AG08395 (cell line): ENCODE measurements around the gene MBTPS1.
"Not testable (repeated sequence)": the region's sequence is repeated elsewhere in the genome, so short reads cannot be mapped to it uniquely, and the experiment has no call there.

ENCODE experiments used
- DNase-seq: peaks from one replicate; pipeline ENCODE4 v3.0.0; 2012; ENCODE audit warnings: mixed read lengths, low spot score

MBTPS1 gene

DNA sequence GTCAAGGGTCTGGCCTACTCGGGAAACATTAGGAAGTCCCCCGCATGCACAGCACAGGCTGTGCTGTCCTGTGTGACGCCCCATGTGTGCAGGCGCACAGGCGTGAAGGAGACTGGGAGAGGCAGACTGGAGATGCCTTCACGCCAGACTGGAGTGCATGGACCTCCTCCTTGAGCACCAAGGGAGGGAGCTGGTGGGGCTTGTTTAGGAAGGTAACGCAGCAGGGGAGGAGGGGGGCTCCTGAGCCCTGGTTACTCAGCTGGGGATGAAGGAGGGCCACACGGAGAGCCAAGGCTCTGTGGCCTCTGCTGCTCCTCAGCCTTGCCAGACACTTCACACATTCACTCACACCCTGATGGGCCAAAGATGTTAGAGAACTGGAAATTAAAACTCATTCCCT, 20.5 kb upstream of the MBTPS1 start:
- no peak for DNase-seq

DNA sequence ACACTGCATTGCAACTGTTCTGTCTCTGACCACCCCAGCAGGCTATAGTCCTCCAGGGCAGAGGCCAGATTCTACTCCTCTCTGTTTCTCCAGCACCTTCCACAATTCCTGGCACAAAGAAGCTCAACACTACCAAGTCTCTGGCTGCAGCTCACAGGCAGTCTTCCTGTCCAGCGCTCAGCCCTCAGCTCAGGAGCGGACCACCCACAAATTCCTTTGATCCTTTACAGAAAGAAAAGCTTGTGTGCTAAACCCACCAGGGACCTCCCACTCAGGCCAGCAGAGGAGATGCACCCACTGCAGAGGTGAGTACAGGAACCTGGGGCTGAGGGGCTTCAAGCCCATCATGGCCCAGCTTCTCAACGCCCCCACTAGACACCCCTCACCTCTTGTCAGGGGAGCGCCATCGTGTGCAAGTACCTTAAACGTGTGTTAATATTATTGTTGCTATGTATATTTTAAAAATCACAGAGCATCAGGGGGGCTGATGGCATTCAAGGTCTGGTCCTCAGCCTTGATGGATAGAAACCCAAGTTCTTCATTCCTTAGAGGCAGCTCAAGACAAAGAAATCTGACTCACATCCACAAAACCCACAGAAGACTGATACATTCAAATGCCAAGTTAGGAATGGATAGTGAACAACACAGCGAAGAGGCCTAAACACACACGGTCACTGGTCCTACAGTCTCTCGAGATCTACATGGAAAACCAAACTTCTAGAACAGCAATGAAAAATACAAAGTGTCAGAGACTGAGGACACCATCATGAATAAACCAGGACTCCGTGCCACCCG, 19.8 kb upstream of the MBTPS1 start:
- DNase-seq: no peak

DNA sequence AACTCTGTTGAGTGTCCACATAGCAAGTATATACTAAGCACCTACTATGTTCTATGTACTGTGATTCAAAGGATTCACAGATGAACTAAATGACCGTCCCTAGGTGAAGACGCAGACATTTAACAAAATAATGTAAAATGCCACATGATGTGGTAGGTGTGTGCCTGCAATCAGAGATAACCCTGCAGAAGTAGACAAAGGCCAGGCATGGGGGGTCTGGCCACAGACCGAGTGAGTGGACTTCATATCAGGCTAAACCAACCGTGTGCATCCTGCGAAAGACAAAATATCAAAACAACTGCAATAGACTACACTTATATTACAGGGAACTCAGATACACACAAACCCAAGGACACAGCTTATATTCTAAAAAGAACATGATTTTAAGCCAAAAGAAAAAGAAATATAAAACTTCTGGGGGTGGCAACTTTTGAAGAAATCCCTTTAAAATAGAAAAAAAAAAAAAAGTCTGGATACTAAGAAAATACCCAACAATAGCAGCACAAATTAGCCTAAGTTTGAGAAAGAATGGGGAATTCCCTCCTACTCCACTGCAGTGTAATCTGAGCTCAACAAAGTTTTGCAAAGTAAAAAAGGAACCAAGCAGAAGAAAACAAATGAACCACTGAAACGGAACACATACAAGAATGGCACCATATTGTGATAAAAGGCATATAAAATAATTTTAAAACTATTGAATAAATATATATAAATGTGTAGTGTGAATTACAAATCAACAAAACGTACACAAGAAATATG, 16.0 kb upstream of the MBTPS1 start:
- no peak for DNase-seq

DNA sequence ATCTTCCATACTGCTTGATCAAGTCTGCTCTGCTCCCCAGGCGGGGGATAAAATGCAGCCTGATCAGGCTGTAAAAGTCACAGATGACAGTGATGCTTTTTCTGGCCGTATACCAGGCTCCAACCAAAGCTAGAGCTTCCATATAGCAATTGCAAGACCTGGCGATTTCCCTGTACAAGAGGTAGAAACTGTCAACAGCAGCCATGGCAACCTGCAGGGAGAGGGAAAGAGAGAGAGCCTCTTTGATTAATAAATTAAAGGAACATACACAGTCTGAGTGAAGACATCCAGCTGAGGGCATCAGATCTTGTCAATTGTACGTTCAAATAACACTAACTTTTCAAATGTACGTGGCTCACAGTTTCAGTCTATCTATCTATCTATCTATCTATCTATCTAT, 14.4 kb upstream of the MBTPS1 start:
- DNase-seq: no peak

DNA sequence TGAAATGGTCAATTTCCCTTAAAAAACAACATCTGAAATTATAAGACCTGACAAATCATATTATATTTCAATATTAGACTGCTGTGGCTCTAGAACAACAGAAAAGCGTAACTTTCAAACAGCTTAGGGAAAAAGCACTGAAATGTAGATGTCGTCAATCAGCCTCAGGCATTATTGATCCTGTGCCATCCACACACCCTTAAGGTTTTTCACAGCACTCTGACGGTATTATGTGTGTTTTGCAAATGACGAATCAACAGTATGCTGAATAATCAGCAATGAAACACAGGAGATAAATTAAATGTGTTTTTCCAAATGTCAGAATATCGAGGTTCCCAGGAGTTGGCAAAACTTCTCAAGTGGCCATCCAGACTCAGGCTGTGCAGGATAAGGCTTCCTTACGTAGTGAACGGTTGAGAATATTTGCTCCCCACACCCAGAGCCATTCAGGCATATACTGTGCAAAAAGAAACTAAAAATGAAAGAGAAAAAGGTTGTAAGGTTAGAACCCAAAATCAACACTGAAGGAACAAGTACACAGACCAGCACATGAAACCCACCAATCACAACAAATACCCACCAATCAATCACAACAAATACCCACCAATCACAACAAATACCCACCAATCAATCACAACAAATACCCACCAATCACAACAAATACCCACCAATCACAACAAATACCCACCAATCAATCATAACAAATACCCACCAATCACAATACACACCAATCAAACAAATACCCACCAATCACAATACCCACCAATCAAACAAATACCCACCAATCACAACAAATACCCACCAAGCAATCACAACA, 7.7 kb upstream of the MBTPS1 start:
- DNase-seq: no peak

DNA sequence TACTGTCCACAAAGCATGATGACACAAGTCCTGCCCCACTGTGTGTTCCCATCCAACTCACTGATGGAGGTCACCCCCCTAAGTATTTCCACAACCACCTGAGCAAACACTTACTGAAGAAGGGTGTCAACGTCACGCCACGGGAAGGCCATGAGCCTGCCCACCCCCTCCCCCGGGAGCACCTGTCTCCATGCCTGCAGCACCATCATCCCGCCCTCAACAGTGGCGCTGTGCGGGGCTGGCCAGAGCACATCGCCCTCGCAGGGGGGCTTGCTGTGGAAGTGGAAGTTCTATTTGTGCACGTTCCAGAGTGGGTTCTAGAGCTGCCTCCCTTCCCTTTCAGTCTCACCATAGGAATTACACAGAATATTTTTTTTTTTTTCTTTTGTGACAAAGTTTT, 4.3 kb upstream of the MBTPS1 start:
- no peak for DNase-seq

DNA sequence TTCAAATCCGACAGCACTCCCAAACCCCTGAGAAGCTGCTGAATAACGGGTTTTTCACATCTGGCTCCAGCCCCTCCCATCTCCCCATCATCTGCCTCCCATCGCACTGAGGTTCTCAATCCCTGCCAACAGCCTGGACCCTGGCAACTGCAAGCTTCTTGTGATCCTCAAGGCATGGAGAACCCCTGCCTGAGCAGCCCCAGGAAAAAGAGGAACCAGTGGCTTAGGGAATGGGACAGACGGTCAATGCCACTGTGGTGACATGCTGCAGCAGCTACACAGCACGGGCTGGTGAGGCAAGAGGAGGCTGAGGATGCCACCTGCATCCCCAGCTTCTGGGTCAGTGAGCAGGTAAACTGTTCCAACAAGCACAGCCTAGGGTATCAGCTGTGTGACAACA, 3.3 kb upstream of the MBTPS1 start:
- DNase-seq: no peak

DNA sequence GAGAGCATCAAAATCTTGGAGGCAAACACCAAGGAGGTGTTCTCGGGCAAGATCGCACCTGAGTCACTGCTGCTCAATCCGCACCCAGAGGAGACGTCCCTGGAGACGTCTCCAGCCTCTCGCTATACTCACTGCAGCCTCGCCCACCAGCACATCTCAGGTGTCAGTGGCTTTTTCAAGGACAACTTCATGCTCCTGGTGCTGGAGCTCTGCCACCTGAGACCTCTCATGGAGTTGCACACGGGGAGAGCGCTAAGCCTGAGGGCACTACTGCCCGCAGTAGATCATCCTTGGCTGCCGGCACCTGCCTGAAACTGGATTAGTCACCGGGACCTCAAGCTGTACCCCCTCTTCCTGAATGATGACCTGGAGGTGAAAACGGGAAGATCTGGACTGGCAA, 2.6 kb upstream of the MBTPS1 start:
- DNase-seq: no peak

DNA sequence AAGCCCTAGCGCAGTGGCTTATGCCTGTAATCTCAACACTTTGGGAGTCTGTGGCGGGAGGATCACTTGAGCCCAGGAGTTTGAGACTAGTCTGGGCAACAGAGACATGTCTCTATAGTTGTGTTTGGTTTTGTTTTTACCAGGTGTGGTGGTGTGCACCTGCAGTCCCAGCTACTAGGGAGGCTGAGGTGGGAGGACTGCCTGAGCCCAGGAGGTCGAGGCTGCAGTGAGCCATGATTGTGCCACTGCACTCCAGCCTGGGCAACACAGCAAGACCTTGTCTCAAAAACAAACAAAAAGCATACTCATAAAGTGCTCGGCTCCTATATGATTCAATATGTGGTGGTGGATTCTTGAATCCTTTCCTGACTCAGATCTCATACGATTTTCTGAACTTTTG, 1.6 kb upstream of the MBTPS1 start:
- not testable (repeated sequence) for DNase-seq

DNA sequence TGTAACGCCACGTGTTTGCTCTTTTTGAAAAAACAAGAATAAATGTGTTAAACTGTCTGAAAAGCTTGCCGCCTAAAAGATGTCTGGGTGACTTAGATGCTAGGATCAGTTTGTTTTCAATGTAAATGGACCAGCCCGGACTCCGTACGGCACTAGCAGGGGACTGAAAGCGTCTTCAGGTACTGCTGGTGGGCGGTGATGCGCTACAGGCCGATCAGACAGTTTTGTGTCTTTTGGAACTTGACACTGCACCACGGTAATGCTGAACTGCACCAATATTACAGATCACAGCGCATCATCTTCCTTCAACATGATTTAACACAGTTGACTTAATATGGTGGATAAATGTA, 727 bp upstream of the MBTPS1 start:
- no peak for DNase-seq

DNA sequence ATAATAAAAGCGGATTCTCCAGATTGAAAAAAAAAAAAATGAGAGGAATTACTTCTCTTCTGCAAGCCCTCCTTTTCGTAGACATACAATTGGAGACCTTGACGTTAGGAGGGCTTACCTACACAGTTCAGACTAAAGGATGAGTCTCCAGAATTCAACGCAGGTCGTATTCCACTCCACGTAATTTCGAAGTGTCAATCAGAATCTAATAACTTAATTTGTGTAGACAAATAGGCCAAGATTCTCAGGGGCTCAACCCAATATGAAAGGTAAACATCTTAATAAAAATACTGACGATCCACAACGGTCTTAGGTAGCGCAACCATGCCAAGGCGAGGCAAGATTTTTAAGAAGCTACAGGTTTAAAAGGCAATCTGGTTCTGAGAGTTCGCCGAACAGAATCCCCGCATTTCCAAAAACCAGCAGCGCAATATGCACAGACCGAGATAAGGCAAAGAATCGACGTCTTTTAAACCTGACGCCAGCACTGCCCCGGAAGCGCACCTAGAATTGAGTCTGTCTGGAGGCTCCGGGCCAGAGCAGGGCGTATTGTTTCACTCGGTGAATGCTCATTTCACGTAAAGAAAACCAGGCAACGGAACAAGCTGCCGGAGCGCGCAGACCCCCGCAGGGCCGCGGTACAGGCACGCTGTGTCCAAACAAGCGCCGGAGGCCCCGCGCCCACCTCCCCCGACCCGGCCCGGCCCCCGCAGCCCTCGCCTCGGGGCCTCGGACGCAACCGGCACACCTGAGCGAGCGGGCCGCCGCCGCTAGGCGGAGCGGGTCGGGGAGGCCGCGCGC, 623 bp downstream of the MBTPS1 start:
- peak; percentile 19 for DNase-seq

DNA sequence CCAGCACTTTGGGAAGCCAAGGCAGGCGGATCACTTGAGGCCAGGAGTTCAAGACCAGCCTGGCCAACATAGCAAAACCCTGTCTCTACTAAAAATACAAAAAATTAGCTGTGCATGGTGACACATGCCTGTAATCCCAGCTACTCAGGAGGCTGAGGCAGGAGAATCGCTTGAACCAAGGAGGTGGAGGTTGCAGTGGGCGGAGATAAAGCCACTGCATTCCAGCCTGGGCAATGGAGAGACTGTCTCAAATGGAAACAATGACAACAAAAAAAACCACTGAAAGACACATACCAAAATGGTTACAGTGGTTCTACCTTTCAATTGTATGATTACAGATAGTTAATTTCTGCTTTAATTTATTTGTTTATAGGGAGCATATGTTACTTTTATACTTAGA, 4.8 kb downstream of the MBTPS1 start:
- not testable (repeated sequence) for DNase-seq

DNA sequence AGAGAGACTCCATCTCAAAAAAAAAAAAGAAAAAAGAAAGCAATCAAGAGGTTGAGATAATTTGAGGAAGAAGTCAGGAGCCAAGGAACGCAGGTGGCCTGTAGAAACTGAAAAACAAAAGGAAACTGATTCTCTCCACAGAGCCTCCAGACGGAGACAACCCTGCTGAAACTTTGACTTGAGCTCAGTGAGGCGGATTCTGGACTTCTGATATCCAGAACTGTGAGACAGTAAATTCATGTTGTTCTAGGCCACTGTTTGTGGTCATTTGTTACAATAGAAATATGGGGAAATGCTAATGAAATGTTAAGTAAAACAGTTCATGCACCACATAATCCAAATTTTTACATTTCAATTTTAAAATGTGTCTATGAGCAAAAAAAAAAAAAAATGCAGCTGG, 5.2 kb downstream of the MBTPS1 start:
- DNase-seq: no peak

DNA sequence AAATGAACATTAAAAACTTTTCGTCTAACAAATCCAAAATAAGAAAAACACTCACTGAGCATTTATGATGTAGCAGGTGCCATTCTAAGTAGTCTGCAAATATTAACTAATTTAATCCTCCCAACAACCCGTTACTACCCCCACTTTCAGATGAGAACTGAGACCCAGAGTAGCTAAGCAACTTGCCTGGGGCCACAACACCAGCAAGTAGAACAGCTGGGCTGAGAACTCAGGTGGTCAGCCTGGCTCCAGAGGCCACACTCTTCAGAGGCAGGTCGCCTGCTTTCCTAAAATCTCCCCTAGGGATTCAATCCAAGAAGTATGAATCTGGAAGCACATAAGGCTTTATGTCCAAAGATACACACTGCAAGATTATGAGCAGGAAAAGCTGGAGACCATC, 6.2 kb downstream of the MBTPS1 start:
- DNase-seq: no peak

DNA sequence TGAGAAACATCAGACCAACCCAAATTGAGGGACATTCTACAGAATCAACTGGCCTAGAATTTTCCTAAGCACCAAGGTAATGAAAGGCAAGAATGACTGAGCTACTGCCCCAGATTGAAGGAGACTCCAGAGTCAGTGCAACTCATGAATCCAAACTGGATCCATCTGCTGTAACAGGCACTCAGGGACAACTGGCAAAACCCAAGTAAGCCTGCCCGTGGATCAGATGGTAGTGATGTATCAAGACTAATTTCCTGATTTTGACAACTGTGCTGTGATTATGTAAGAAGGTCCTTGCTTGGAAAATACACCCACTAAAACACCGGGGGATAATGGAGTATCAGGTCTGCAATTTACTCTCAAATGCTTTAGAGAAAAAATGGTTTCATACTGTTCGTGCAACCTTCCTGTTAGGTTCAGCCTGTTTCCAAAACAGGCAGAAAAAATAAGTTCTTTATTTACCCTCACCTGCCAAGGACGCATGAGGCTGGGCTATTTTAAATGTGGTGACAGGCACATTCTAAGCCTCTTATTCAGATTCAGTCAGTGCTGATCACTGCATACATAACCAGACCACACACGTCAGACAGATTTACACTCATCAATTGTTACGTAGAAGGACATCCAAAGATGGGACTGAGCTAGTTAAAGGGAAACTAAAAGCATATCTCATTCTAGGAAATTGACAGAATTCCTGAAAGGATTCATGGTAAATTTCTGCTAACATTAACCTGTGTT, 7.0 kb downstream of the MBTPS1 start:
- no peak for DNase-seq

DNA sequence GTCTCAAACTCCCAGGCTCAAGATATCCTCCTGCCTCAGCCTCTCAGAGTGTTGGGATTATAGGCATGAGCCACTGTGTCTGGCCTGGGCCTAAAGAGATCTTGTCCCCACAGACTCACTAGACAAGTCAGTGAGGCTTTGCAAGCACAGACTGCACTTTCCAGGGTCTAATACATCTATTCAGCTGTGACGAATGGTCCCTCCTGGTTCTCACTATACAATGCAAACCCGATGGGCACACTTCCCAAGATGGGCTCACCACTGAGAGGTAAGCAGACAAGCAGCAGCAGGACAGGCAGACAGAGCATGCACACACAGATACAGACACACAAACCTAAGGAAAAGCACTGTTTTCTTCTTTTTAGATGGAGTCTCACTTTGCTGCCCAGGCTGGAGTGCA, 8.8 kb downstream of the MBTPS1 start:
- DNase-seq: no peak

DNA sequence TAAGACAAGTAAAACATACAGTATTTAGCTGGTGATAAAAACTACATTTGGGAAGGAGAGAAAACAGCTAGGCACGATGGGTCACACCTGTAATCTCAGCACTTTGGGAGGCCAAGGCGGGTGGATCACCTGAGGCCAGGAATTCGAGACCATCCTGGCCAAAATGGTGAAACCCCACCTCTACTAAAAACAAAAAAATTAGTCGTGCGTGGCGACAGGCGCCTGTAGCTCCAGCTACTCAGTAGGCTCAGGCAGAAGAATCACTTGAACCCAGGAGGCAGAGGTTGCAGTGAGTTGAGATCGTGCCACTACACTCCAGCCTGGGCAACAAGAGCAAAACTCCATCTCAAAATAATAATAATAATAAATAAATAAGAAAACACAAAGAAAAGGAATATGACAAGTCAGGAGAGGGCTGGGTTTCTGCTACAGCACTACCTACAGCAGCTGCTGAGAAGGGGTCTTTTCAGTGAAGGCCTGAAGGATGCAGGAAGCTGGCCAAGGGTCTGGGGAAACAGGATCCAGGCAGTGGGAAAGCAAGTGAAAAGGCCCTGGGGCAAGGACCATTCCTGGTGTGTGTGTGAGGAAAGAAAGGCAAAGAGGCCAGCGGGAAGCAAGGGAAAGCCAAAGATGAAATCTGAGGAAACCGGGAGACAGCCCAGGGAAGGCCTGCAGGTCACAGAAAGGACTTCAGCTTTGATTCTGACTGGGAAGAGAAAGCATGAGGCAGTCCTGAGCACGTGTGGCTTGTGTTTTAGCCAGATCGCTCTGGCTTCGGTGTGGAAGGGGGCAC, 10.6 kb downstream of the MBTPS1 start:
- no peak for DNase-seq

DNA sequence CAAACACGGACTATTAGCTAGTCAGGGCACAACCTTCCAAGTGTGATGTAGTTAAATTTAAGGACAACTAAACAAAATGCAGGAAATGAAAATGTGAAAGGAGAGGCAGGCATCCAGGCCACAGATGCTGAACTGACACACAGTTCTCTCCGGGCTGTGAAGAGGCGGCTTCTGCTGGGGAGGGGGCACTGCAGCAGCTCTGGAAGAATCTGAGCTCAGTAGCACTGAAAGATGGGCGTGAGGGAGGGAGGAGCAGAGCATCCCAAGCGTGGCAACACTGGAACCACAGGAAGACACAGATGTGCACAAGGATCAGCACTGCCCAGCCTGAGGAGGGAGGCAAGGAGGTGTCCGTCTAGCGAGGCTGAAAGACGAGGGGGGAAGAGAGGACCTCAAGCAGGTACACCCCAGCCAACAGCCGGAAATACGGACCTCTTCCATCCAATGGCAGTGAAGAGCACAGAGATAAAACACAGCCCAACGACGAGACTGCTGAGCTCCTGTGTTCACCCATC, 11.4 kb downstream of the MBTPS1 start:
- no peak for DNase-seq

DNA sequence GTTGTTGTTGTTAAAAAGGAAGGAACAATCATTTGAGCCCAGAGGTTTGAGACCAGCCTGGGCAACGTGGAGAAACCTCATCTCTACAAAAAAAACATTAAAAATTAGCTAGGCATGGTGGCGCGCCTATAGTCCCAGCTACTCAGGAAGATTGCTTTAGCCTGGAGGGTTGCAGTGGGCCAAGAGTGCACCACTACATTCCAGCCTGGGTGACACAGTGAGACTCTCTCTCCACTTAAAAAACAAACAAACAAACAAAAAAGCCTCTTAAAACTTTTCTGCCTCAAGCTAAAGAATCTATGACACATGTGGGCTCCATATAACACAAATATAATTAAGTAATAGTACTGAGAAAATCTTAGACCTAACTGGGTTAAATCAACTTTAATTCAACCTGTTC, 12.5 kb downstream of the MBTPS1 start:
- no peak for DNase-seq

DNA sequence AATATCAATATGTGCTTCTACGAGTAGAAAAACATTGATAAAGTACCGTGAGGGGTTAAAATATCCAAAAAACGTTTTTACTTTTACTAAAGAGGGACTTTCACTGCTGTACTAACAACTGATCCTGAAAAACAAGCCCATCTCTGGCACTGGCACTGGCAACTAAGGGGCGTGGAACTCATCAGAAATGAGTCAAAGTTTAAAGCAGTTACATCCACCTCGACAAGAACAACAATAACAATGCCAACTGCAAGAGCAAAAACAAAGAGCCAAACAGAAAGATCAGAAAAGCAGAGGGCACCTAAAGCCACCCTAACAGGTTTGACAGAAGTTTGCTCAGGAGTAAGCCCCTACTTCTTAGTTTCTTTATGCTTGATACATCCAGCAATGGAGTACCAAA, 13.1 kb downstream of the MBTPS1 start:
- peak; percentile 27 for DNase-seq
